ENCODE data around the gene TFB2M.

TFB2M gene

DNA sequence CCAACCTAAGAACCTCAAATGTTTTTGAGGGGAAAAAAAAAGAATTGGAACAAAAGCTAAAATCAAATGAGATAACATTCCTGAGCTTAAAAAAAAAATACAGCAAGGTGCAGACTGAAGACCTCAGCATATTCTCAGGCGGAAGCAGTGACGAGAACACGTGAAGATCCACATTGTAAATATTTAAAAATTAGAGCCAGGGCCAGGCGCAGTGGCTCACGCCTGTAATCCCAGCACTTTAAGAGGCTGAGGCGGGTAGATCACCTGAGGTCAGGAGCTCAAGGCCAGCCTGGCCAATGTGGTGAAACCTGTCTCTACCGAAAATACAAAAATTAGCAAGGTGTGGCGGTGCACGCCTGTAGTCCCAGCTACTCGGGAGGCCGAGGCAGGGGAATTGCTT lies 15.7 kb downstream of the TFB2M start:
- DNase-seq: no peak

DNA sequence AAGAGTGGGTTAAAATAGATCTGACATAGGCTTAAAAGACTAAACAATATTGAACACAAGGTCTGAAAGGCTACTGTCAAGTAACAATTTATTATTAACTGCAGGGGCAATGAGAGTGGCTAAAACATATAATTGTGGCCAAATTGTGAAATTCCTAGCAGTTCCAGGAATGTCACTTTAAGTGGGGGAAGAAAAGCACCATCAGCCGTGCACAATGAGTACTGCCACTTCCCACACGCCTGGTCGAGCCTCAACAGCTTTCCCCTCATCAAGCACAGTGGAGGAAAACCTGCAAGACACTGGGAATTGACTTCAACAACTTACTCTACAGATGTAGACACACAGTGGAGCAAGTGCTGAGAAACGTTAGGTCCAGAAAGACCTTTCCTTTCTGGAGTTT lies 16.4 kb downstream of the TFB2M start:
- DNase-seq: no peak

DNA sequence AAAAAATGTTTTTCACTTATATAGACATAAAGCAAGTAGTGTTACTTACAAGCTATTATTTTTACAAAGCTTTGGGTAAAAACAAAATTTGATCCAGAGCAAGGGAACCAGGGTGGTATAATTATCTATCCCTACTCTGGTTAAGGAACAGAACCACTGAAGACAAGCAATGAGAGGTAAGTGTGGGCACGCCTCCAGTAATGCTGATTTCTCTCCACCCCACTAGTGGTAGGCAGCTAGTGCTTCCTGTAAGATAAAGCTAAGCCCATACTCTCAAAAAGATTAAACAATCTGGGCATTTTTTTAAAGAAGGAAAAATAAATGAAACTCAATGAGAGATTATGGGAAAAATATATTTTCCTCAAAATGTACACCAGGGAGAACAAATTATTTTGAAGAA lies 22.1 kb downstream of the TFB2M start:
- DNase-seq: no peak

DNA sequence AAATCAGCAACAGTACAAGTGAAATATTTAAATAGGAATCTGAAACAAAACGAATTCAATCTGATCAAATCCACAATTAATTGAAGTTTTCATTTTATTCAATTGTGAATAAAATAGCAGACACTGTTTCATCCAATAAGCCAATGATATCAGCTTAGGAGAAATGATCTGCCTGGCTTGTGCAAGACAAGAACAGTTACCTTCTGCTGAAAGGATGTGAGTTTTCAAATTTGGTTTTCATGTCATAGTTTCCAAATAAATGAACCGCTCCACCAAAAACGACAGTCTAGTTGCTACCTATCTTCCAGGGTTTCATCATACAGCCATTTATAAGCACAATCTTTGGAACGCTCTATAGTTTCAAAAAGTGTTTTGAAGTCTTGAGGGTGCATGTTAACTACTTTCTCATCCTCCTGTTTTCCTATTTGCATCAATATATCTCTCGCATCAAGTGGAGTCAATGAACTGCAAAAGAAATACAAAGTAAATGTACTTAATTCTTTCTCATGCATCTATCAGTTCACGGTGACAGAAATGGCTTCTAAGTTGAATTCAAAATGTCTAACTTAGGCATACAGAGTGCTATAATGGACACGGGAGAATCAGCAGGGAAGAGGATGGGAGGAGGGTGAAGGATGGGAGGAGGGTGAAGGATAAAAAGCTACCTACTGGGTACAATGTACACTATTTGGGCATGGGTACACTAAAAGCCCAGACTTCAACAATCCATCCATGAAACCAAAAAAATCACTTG lies 25.1 kb downstream of the TFB2M start:
- DNase-seq: no peak

DNA sequence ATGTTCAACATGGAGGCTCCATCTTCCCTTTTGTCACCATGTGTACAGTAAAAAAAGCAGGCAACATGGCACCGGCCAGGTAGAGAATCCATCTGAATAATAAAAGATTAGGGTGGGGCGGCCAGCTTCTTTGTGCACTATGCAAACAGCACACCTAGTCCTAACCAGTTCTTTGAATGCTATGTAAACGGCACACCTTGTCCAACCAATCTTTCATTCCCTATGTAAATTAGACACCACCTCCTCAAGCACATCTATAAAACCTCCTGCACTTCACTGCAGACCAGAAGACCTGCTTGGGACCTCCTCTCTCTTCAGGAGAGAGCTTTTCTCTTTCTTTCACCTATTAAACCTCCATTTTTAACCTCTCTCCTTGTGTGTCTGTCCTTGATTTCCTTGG lies 28.2 kb downstream of the TFB2M start:
- DNase-seq: no peak

DNA sequence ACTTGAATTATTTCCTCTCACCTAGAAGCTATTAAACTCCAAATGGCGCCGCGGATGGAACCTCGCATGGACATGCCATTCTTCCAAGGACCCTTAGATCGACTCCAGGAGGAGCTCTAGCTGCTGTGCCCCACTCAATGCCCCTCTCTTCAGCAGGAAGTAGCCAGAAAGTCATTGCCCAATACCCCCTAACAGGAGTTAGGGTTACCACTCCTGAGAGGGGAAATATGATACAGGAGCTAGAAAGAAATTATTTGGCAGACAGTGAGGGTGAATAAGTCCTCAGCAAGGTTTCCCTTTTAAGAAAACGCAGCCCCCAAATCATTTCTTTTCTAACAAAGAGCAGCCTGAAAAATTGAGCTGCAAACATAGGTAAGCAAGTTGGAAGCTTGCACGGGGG lies 28.6 kb downstream of the TFB2M start:
- no peak for DNase-seq

DNA sequence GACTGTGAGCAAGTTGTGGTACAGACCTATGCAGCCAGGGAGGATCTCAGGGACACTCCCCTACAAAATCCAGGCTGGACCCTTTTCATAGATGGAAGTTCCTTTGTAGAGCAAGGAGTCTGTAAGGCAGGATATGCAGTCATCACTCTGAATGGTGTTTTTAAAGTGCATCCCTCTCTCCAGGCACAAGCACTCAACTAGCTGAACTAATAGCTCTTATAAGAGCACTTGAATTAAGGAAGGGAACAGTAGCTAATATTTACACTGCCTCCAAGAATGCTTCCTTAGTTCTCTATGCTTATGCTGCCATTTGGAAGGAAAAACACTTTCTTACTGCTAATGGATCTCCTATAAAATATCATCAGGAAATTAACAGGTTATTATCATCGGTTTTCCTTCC lies 31.9 kb downstream of the TFB2M start:
- peak; percentile 58 for DNase-seq

DNA sequence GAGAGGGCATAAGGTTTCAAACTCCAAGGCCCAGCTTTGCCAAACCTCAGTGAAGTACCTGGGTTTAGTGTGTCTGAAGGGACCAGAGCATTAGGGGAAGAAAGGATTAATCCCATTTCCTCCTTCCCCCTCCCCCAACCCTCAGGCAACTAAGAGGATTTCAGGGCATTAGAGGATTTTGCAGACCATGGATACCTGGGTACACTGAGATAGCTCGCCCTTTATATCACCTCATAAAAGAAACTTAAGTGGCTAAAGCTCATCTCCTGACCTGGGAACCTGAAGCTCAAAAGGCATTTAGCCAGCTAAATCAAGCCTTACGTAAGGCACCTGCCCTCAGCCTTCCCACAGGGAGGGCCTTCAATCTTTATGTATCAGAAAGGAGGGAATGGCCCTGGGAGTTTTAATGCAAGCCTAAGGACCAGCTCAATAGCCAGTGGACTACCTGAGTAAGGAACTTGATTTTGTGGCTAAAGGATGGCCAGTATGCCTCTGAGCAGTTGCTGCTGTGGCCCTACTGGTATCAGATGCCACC lies 32.6 kb downstream of the TFB2M start:
- no peak for DNase-seq

DNA sequence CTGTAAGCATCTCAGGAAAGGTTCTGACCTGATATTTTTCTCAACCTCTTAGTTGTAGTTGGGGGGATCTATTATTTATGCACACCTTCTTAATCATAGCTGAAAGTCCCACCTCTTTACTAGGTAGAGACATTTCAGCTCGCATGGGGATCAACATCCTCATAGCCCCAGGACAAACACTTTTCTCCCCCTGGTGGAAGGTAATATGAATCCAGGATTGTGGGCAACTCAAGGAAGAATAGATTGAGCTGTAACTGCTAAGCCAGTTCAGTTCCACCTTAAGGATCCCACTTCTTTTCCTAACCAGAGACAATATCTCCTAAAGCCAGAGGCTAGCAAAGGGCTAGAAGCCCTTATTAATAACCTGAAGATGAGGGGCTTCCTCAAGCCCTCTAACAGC lies 33.5 kb downstream of the TFB2M start:
- DNase-seq: no peak

DNA sequence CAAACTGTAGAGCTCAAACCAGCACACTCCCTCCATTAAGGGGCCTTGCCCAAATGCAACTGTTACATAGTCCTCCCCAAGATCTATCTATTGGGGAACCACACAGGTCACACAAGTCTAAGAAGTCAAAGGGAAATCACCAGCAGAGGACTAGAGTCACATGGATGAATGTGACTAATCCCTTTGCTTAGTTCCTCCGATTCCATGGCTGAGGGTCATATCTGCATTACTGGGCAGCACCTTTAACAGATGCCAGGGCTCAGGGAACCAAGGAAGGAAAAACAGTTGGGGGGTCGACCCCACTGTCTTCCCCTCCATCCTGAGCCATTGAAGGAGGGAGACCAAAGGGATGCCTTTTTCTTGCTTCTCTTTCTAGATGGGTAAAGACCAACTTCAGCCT lies 35.6 kb downstream of the TFB2M start:
- no peak for DNase-seq

DNA sequence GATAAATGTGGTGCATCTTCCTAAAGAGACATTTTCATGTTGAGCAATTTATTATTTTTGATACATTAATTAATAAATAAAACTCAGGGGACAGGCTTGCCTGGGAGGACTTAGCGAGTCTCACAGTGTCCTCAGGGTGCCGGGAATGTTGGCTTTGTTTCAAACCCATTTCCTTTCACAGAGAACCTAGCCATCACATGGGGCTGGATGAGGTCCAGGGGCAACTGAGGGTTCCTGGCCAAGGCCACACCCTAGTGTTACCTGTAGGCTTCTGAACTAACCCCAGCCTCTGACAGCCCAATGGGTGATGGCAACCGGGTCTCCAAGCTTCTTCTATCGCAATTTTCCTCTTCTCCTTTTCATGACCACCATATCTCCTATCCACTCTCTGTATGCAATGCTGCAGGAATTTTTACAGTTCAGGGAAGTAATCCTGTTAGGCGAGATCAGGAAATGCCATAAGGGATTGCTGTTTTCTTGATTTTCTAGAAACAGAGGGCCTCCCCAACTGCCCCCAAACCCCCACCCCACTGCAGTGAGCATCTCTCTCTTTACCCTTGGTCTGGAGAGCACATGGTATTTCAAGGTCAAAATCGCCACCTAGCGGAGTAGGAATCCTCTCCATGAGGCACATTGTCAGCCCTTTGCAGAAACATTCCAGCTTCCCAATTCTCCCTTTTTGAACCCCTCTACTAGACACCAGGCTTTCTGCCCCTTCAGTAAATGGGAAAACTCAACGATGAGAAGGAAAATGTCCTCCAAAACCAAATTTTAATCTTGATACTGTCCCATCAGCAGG lies 36.9 kb downstream of the TFB2M start:
- DNase-seq: no peak

DNA sequence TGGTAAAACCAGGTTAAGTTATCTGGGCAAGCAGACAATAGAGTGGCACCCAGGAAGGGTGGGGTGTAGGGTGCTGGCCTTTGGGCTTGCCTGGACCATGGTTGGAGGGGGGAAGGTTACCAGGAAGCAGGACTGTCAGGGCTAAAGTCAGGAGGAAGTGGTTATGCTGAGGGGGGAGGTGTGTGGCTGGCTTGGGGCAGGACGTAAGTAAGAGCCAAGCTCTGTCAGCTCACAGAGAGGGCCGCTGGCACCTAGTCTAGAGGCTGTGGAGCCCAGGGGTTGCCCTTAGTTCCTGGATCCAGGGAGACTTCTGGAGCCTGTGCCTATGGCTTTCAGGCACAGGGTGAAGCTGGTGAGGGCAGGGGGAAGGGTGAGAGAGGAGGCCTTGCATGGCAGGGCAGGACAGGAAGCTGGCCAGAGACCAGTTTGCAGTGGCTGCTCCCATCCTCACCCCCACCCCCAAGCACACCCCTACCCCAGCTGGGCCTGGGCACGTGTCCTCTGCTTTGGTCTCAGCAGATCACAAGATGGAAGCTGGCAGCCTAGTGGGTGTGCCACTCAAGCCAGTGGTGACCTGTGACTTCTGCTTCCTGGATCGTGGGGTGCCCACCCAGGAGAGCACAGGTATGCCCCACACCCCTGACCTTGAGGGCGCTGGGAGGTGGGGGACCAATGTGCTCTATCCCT lies 38.5 kb downstream of the TFB2M start:
- DNase-seq: no peak

DNA sequence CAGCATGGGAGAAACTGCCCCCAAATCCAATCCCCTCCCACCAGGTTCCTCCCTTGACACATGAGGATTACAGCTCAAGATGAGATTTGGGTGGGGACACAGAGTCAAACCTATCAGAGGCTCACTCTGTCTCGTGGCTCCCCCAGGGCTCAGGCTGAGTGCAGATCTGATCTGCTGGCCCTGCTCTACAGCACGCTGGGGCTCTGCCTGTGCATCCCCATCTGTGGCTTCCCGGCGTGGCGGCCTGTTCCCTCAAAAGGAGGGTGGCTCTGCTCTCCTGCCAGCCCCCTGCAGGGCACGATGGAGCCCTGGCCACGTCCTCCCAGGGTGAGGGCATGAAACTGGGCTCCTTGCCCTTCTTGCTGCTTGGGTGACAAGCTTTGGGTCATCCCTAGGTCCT lies 39.1 kb downstream of the TFB2M start:
- no peak for DNase-seq

DNA sequence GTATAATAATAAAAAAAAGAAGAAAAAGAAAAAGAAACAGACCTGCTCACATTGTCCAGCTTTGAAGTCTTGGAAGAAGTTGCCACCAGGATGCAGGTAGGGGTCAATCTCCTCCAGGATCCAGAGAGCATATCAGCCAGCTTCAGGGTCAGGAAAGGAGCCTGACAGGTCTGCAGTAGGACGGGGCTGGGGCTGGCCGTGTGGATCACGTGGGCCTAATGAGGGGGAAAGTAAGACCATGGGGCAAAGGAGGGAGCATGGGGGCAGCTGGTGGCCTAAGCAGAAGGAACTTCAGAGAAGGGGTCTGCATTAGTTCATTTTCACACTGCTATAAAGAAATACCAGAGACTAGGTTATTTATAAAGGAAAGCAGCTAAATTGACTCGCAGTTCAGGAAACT lies 39.7 kb downstream of the TFB2M start:
- DNase-seq: no peak

DNA sequence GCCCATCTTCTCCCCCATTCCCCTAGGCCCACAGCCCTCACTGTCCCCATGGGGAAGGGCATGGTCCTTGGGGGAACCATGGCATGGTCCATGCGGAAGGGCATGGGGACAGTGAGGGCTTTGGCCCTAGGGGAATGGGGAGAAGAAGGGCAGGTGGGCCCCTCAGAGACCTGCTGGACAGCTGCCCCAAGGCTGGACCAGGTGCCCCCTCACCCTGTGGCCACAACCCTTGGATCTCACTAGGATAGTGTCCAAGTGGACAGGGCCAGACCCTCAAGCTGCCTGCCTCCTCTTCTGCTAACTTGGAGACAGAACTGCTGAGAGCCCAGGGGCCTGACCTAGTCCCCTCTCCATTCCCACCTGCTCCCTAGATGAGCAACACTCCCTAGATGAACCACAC lies 46.5 kb downstream of the TFB2M start:
- no peak for DNase-seq

DNA sequence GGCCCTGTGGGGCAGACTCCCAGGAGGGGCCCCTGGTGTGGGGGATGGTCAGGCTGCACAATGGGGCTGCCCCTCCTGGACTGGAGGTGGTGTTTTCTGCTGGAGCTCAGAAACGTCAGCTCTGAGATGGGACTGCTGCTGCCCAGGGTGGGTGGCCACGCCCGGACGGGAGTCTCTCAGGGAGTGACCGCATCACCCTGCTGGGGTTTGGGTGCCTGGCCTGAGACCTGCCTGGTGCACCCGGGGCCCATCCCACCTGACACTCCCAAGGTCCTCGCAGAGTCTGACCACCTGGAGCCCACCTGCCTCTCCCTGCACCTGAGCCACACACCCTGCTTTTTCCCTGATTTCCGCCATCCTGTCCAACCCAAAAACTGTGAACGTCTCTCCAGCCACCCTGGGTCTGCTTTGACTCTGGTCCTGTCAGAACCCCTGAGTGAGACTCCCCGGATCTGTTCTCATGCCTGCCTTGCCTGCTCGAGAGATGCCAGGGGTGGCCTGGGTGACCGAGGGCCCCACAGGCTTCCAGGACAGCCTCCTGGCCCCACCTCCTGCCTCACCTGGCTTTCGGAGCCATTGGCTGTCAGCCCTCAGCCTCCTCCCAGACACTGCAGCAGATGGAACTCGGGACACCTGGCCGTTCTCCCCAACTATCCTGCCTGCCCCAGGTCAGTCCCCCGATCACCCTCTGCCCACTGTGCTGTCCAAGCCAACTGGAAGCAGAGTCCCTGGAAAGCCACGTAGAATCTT lies 47.4 kb downstream of the TFB2M start:
- DNase-seq: no peak

DNA sequence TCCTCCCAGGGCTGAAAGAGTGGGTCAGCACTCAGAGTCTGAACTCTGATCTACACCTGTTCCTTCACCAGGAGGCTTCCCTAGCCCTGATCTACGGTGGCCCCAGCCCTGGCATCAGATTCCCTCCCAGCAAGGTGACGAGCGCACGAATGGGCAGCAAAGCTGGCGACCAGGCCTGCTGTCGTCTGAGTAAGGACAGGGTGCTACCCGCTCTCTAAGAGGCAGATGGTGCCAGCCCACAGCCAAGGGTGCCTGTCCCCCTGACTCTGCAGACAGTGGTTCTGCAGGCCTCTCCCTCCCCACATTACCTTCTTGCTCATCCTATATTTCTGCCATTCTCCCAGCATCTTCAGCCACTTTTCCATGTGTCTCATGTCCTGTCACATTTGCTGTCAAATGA lies 48.7 kb downstream of the TFB2M start:
- no peak for DNase-seq

DNA sequence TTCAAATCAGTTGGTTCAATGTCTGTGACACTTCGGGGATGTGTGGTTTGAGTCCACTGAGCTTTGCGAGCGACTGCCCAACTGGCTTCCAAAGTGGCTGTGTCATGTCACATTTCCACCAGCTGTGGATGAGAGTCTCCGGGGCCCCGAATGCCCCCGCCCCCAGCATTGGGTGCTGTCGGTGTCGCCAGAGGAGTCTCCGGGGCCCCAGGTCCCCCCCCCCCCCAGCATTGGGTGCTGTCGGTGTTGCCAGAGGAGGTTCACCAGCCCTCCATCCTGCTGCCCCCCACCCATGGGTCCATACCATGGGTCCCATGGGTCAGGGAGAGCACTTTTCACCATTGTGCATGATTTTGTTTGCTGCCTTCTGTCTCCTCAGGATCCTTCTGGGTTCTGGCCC lies 49.9 kb downstream of the TFB2M start:
- DNase-seq: no peak

DNA sequence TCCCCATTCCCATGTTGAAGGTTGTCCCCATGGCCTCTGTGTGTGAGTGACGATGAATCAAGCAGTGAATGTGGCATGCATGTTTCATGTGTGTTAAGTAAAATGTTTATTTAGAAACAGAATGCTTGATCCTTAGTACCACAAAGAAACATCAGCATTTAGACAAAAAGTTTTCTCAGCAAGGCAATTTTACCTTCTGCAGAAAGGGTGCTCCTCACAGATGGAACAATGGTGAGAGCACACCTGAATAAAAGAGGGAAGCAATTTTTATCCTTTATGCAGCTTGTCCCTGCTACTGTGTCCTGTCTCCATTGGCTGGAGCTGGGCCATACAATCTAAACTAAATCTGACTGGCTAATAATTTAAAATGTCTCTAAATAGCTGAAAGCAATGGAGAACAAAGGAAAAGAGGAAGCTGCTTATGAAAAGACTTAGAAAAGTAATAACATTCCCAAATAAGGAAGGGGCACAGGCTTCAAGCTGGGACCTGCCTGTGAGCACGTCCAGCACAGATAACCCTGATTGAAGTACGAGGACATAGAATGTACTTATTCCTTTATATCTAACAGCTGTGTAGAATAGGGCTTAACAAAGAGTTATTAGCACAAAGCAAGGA lies 50.6 kb downstream of the TFB2M start:
- no peak for DNase-seq

DNA sequence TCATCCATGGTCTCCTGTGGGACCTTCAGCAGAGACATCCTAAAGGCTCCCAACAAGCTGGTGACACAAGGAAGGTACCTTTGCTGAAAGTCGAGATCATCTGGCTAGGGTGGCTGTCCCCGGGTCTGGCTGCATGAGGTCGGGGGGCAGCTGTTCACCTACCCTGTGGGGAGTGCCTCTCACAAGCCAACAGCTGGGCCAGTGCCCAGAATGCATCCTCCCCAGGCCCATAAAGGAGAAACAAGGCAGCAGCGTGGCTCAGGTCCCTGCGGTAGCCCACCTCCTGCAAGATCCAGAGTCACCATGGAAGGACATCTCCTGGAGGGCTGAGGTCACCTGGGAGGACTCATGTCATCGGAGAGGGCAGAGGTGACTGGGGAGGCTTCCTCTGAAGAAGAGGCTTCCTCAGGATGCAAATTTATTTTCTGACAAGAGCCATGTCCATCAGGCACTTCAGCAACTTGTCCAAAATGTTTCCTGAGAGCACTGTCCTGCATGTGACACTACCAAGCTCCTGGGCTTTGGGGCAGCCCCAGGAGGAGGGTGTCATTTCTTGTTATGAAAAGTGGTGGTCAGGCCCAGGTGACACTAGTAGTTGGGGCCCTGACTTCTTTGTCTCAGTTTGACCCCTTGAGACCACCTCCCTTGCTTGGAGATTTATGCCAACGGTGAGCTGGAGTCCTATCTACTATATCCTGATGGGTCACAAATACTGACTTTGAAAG lies 52.3 kb downstream of the TFB2M start:
- no peak for DNase-seq

DNA sequence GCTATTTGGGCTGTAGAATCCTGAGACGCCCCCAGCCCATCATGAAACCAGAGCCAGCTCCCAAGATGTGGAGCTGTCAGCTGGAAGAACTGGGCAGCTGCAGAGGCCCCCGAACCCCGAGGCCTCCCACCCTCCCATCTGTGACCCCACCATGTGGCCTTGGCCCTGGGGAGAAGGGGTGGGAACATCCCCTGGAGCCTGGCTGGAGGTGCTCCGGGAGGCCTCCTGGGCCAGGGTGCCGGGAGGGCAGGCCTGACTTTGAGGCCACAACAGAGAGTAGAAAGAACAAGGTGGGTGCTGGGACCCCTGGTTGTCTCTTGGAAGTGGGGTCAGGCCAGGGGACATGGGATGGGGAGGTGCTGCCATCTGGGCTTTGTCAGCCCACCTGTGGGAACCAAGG lies 53.0 kb downstream of the TFB2M start:
- no peak for DNase-seq

DNA sequence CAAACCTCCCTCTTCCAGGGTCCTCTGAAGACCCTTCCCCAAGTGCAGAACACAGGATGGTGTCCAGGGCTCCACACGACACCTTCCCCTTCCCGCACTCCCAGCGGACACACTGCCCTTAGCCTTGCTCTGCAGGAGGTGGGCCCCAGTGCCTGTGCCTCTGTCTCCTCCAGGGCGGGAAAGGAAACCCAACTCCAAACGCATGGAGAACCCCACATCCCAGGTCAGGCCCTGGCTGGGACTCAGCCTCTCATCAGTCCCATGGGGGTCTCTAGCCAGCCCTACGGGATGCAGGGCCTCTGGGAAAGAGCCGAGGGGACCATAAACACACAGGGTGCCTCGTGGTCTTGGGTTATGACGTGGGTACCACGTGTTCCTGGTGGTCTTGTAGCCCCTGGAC lies 53.4 kb downstream of the TFB2M start:
- no peak for DNase-seq
